Endothelial cell (in vitro differentiated cells): ENCODE measurements around the gene ADH1C. TPM values are rescaled to one million over a fixed set of nuclear protein-coding genes. Genes with fewer than 3 reads are reported as not detected.

ENCODE experiments used
- DNase-seq: peaks from one replicate; pipeline ENCODE4 v3.0.0; 2021; ENCODE audit warnings: low spot score
- H3K27ac Mint-ChIP-seq: one replicate; pipeline ENCODE4 v1.8.0; 2021; ENCODE audit warnings: mixed read lengths, inconsistent platforms; ENCODE audit not compliant: unreplicated experiment
- H3K27me3 Mint-ChIP-seq: one replicate; pipeline ENCODE4 v1.8.0; 2021; ENCODE audit warnings: mild to moderate bottlenecking, moderate library complexity, mixed read lengths, inconsistent platforms; ENCODE audit not compliant: unreplicated experiment
- H3K36me3 Mint-ChIP-seq: one replicate; pipeline ENCODE4 v1.8.0; 2021; ENCODE audit warnings: mild to moderate bottlenecking, low read depth, mixed read lengths, inconsistent platforms; ENCODE audit not compliant: unreplicated experiment
- H3K4me1 Mint-ChIP-seq: one replicate; pipeline ENCODE4 v1.8.0; 2021; ENCODE audit warnings: mild to moderate bottlenecking, mixed read lengths, inconsistent platforms; ENCODE audit not compliant: unreplicated experiment
- H3K4me3 Mint-ChIP-seq: one replicate; pipeline ENCODE4 v1.8.0; 2021; ENCODE audit warnings: mild to moderate bottlenecking, mixed read lengths, inconsistent platforms; ENCODE audit not compliant: unreplicated experiment
- H3K9me3 Mint-ChIP-seq: one replicate; pipeline ENCODE4 v1.8.0; 2021; ENCODE audit warnings: mixed read lengths, inconsistent platforms; ENCODE audit not compliant: unreplicated experiment
- CTCF ChIP-seq: fragments of 200-600 bp; sonication (generic); IDR thresholded peaks from one replicate; pipeline ENCODE4 v1.5.0; 2021; ENCODE audit warnings: antibody characterized with exemption; ENCODE audit not compliant: unreplicated experiment
- long read RNA-seq: library from polyadenylated mRNA; unstranded; transcript quantifications from one replicate; pipeline ENCODE4 v2.0.0, GENCODE V29; 2020; ENCODE audit not compliant: unreplicated experiment
- total RNA-seq: library from RNA; stranded (reverse); fragmentation: NEBNext Ultra II Directional; extraction: Animal tissue kit (Norgen Biotek cat#: 25700); gene quantifications from one replicate; pipeline ENCODE4 v1.2.1, GENCODE V29; 2021; ENCODE audit not compliant: unreplicated experiment

The ADH1C gene
- not detected for total RNA-seq
- long read RNA-seq = 0 reads

GRCh38 chr4:99352602-99353537 lies at the start of gene ADH1C:
TSS of gene ADH1C (minus strand) at chr4:99352746. CDS start at chr4:99352675, 71 bp downstream.
- DNase-seq = no peak
- peaks cover 4% of the 10 kb centered on the region for H3K9me3 Mint-ChIP-seq
- H3K4me1 Mint-ChIP-seq = no peaks in the 10 kb centered on the region
- peaks cover 4% of the 10 kb centered on the region for H3K36me3 Mint-ChIP-seq
- H3K27me3 Mint-ChIP-seq = peaks cover 3% of the 10 kb centered on the region
- TF ChIP-seq CTCF = no peak
- no peak within 1 kb of the TSS for H3K27ac Mint-ChIP-seq
- no peak within 1 kb of the TSS for H3K4me3 Mint-ChIP-seq

GRCh38 chr4:99400831-99401230 lies 48.3 kb upstream of the ADH1C start:
- H3K36me3 Mint-ChIP-seq = no peaks in the 10 kb centered on the region

GRCh38 chr4:99399017-99399416 lies 46.5 kb upstream of the ADH1C start:
- TF ChIP-seq CTCF = no peak
- no peaks in the 10 kb centered on the region for H3K27me3 Mint-ChIP-seq
- DNase-seq = no peak
- no peak overlapping the region for H3K27ac Mint-ChIP-seq
- H3K36me3 Mint-ChIP-seq = no peaks in the 10 kb centered on the region
- H3K4me3 Mint-ChIP-seq = no peak overlapping the region
- no peaks in the 10 kb centered on the region for H3K4me1 Mint-ChIP-seq
- no peaks in the 10 kb centered on the region for H3K9me3 Mint-ChIP-seq

More at GRCh38 chr4:99400831-99401230, 48.3 kb upstream of the ADH1C start:
- no peak overlapping the region for H3K4me3 Mint-ChIP-seq
- no peak for DNase-seq
- no peak overlapping the region for H3K27ac Mint-ChIP-seq
- H3K27me3 Mint-ChIP-seq = no peaks in the 10 kb centered on the region
- H3K9me3 Mint-ChIP-seq = no peaks in the 10 kb centered on the region
- TF ChIP-seq CTCF = no peak
- no peaks in the 10 kb centered on the region for H3K4me1 Mint-ChIP-seq

- no peak overlapping the region for H3K4me3 Mint-ChIP-seq
- no peak for TF ChIP-seq CTCF
- no peaks in the 10 kb centered on the region for H3K27me3 Mint-ChIP-seq
- H3K4me1 Mint-ChIP-seq = no peaks in the 10 kb centered on the region
- no peaks in the 10 kb centered on the region for H3K36me3 Mint-ChIP-seq
- no peaks in the 10 kb centered on the region for H3K9me3 Mint-ChIP-seq
- H3K27ac Mint-ChIP-seq = no peak overlapping the region
- DNase-seq = no peak
These were observed 43.2 kb upstream of the ADH1C start for GRCh38 chr4:99395595-99396364.
